NCI-H460 (cell line): Measurements from ENCODE around the gene TRABD2B. TPM values are rescaled to one million over a fixed set of nuclear protein-coding genes. Genes with fewer than 3 reads are reported as not detected.

ENCODE experiments used
- DNase-seq: peaks from one replicate; pipeline ENCODE4 v3.0.0-alpha.2; 2016; ENCODE audit warnings: low read depth; ENCODE audit errors: extremely low read depth
- total RNA-seq: library from RNA; depleted of rRNA; stranded (reverse); fragments of >200 nt; shearing (Covaris generic); gene quantifications from 2 replicates; pipeline ENCODE4 v1.2.3, GENCODE V29; 2014

Gene TRABD2B
- total RNA-seq, 1 experiment from 2014 or later, result 1.3 TPM

DNA sequence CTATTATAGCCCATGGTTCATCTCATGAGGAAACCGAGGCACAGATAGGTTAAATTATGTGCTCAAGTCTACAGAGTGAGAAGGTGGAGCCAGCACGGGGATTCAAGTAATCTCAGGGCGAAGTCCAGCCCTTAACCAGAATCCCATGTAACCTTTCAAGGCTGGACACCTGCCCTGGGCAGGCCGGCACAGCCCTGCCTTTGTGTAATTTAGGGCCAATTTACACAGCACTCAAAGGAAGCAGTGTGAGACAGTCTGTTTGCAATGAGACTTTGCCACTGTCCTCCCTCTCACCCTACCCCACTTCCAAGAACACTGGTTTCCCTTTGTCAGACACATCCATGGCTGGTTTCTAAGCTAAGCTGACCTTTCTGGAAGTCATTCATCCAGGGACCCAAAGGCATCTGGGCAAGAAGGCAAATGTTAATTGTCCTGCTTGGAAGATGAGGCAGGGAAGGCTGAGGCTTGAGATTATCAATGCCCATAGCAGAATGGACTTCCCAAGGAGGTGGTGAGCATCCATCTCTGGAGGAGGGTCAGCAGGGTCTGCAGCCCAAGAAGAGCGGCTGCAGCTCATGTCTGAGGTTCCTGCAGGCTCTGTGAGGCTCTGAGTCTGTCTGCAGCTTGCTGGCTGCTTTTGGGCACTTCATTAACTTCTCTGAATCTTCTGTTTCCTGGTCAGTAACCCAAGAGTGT lies 159.2 kb downstream of the TRABD2B start:
- no peak for DNase-seq

DNA sequence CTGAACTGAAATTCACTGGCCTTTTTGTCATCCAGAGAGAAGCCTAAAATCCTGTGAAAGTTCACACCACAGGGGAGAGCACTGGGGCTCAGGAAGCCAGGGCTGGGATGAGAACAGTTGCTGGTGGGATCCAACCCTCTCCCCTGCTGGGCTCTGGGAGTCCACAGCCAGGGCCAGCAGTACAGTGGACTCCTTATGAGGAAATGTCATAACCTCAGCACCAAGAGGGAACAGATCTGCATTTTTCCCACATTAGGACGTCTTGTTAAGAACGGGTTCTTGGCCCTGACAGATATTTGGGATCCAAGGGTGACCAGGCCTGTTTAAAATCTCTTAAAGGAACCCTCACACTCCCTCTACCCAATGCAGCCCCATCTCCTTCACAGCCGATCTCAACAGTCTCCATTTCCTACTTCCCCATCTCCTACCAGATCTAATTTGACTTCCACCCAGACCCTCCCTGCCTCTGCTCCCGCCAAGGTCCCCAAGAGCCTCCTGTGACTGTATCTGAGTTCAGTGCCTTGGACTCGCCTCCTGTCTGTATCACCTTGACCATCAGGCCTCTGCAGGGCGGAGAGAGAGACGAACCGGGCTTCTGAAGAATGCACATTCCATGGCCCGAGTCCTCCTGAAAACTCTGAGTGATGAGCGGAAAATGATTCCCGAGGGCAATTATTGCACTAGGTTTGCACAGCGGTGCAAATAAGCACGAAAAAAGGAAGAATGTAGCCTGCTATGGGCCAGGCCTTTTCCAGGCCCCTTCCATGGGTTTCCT lies 159.9 kb downstream of the TRABD2B start:
- DNase-seq, result no peak

DNA sequence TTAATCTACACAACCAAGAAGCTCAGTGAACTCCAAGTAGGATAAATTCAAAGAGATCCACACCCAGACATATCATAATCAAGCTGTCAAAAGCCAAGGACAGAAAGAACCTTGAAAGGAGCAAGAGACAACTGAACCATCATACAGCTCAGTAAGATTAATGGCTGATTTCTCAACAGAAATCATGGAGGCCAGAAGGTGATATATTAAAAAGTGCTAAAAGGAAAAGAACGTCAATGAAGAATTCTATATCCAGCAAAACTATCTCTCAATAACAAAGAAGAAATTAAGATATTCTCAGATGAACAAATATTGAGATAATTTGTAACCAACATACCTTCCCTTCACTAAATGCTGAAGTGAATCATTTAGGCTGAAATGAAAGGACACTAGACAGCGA lies 161.8 kb downstream of the TRABD2B start:
- DNase-seq, result no peak

DNA sequence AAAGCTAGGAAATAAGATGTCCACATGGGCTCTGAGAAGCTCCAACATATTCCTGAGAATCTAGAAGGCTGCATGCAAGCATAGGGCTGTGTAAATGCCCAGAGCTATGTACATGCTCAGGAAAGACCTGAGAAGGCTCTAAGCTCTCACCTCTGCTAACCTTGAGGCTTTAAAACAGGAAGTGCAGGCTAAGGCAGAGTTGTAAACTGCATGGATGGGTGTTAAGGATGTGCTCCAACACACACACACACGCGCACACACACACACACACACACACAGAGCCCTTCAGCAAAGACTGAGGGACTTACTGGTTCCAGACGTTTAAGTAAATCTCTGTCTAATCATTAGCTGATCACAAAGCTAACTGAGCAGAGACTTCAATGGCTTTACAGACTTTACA lies 162.9 kb downstream of the TRABD2B start:
- no peak for DNase-seq

DNA sequence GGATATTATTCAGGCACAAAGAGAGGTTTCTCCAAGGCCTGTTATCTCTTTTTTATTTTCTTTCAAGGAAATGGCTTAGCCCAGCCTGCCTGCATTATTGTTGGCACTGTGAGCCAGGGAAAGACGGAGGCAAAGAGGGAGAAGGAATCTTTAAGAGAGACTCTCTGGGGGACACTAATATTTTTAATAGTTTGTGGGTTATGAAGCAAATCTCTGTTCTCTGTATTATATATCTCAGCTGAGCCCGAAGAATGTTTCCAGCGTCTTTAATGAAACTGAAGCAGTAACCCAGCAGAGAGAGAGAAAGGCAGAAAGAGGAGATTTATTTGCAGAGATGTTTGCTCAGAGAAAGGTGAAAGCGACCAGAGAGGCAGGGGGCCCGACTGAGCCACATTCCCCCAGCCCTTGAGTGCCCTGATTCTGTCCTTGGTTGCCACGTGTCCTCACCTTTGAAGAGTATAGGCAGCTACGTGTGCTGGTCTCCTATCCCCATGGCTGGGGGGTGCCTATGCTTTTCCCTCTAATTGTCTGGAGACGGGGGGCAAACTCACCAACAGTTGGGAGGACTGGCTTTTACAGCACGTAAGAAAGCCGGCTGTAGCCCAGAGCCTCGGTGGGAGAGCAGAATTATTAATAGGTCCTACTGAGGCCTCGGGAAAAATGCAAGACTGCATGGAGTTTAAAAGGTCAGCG lies 166.4 kb downstream of the TRABD2B start:
- DNase-seq, result no peak

DNA sequence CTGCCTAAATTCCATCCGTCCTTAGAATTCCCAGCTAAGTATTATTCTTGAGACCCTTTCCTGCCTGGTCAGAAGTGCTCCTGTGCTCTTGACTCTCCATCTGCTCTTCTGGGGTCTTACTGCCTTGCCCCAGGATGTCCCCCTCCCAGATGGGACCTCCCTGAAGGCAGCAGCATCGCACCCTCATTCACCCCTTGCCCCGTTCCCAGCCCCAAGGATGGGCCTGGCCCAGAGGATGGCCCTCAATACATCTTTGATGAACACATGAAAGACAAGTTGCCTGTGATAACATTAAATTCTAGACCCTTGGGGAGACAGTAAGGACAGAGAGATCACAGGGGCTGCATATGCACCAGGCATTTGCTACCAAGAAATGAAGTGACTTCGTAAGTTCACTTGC lies 167.2 kb downstream of the TRABD2B start:
- DNase-seq, result no peak

DNA sequence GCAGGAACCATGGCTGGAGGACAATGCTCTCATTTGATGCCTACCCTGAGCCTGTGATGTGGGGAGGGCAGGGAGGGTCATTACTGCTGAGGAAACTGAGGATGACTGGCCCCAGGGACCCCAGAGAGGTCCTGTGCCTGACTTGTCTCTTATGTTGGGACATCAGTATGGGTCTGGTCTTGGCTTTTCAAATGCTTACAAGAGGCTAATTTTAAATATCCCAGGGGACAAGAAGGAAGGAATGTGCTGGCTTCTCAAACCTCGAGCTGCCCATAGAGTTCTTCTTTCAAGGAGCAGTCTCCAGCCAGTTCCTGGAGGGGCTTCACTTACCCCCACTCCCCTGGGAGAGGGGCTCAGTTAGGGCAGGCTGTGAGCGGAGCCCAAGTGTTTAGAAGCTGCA lies 168.2 kb downstream of the TRABD2B start:
- no peak for DNase-seq

DNA sequence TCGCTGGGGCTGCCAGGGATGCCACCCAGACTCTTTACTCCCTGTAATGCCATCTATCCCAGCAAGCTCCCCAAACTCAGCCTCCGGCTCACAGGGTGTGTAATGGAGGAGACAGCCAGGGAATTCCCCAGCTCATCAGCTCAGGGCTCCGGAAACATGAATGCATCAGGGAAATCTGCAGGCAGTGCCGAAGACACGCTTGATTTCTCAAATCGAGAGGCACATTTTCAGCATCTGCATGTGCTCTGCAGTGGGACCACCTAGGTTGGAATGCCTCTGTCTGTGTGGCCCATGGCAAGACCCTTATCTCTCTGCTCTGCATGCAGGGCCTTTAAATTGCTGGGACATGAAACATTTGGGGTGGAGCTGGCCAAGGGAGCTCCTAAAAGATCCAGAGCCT lies 170.1 kb downstream of the TRABD2B start:
- no peak for DNase-seq

DNA sequence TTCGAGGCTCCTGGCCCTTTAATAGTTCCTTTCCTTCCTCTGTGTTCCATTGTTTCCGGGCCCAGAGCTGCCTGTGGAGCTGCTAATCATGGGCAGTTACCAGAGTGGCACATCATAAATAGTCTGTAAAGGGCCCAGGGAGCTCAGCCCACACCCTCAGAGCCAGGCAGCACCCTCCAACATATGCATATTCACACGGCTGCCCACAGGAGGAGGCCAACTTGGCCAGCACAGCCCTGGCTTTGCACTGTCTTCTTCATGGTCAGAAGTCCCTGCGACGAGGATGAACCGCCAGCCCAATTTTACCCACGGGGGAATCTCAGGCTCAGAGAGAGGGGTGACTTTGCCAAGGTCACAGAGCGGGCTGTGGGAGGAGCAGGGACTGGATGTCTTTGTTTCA lies 172.5 kb downstream of the TRABD2B start:
- DNase-seq, result no peak

DNA sequence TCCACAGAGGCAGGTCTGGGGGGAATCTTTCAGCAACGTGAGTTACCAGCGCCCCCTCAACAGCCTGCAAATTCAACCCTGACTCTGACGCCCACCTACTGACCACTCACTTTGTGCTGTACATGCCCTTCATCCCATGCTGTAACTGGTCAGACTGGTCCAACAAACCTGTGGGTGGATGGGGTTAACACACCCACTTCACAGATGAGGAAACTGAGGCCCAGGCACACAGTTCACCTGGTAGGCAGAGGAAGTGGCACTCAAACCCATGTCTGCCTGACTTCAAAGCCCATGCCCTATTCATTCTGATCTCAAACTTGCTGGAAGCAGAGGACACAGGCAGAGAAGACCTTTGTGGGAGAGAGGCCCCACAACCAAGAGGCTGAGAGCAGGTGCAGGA lies 172.9 kb downstream of the TRABD2B start:
- no peak for DNase-seq

DNA sequence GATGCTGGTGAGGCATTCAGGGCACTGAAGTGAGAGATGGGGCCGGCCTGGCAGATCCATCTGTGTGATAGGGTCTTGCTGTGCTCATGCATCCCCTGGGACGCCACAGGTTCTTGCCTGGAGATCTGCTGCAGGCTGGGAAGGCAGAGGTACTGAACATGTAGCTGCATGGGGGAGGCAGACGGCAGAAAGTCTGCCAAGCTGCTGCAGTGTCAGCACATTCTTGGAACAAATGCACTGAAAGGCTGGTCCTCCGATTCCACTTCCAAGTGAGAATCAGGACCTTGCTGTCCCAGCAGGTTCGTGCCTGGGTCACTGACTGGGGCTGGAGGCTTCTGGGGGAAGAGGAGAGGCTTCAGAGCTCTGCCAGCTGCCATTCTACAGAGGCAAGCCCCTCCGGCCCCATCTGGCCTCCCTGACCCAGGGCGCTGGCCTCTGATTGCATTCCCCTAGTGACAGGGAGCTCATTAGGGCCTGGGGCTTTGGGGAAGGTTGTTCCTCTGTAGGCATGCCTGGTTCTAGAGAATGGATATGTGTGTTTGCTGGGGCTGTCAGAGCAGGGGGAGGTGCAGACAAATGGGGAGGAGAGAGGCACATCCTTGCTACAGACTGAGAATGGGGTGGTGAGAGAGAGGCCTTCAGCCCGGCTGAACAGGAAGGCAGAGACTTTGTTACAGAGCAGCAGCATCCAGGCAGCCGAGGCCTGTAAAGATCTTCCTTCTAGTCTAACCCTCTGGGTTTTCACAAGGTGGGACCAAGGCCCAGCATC lies 174.0 kb downstream of the TRABD2B start:
- no peak for DNase-seq

DNA sequence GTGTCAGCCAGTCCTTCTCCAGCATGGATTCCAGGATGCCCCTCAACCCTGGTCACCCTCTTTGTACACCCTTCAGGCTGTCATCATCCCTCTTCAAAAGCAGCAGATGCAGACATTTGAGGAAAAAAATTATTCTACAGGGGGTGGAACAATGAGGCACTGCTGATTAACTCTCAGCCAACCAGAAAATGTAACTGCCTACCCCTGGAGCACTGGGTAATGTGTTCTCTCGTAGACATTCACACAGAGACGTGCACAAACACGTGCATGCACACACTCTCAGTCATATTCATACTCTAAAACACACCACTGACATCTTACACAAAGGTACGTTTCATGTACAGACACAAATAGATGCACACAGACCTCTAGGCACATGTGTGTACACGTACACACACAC lies 175.4 kb downstream of the TRABD2B start:
- no peak for DNase-seq

DNA sequence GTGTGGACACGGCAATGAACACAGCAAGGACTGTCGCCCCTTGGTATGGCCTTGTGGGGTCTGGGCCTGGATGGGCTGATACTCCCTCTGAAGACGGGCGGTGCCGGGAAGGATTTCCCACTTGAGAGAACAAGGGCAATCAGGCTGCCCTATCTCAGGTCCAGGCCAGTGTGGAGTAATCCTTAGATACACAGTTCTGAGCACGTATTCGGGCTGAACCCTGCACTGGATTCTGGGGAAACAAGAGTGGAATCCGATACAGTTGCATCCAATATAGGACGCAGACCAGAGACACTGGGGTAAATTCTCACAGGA lies 177.7 kb downstream of the TRABD2B start:
- no peak for DNase-seq

DNA sequence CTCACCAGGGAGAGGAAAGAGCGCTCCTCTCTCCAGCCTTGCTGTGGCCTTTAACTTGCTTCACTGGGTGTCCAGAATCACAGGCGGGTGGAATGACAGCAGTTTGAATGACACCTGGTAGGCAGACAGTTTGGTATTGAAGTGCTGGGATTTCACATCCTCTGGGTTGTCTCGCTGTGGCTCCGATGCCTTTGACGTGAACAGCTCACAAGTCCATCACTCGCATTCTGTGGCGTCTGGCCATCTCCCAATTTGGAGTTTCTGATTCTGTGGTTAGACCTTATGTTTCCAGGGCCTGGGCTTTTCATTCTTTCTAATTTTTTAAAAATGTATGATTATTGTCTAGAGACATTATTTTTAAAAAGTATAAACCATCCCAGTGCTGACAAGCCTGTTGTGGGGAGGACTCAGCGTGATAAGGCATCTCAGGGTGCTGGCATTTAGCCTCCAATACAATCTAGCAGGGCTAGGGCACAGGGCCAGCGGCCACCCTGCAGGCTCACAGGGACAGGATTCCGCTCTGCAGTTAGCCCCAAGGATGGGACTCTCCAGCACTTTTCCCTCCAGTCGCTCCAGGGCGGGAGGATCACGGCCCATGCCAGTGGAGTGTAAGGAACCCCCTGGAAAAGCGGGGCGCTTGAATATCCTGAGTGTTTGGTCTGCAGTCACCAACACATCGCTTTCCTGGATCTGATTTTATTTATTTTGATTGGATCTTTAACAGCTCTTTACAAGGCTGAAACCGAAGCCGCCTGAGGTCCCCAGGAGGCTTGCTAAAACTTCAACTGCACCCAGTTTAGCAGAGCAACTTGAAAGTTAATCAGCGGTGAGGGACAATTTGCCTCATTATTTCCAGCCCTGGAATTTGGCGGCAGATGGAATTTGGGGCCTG lies 178.3 kb downstream of the TRABD2B start:
- no peak for DNase-seq

DNA sequence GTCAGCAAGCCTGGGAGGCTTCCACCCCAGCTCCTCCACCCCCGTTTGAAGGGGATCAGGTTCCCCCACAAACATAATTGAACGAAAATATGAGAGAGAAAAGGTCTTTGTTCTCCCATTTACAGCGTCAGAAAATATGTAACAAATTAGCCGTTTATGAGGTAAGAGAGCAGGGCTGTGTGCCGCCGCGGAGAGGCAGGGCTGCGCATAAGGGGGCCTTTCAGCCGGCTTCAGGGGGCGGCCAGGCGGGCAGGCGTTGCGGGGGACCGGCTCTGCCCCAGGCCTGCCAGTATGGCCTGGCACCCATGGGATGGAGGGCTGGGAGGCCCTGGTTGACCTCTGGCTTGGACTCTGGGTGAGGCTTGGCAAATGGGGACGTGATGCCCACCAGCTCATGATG lies 179.3 kb downstream of the TRABD2B start:
- no peak for DNase-seq

DNA sequence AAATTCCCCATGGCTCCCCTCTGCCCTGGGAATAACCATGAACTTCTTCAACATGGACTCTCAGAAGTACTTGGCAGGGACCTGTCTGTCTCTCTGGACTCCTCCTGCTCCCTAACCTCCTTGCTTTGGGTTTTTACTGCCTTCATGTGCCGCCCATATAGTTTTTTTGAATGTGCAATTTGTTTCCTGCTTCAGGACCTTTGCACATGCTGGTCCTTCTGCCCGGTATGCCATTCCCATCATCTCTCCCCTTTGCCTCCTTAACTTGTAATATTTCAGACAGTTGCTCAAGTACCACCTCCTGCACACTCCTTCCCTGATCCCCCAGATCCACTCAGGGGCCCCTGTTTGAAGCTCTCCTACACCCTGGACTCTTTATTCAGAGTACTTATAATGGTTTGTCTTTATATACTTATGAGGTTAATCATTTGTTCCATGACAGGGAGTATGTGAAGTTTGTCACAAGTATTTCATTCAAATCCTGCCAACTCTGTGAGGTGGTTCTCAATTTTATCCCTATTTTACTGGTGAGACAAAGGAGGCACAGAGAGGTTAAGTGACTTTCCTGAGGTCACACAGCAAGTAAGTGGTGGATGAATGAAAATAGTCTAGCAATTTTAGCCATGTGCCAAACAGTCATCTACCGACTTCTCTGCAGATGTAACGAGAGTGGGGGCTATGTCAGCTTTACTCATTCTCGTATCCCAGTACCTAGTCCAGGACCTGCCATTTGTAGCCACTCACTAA lies 180.7 kb downstream of the TRABD2B start:
- no peak for DNase-seq

DNA sequence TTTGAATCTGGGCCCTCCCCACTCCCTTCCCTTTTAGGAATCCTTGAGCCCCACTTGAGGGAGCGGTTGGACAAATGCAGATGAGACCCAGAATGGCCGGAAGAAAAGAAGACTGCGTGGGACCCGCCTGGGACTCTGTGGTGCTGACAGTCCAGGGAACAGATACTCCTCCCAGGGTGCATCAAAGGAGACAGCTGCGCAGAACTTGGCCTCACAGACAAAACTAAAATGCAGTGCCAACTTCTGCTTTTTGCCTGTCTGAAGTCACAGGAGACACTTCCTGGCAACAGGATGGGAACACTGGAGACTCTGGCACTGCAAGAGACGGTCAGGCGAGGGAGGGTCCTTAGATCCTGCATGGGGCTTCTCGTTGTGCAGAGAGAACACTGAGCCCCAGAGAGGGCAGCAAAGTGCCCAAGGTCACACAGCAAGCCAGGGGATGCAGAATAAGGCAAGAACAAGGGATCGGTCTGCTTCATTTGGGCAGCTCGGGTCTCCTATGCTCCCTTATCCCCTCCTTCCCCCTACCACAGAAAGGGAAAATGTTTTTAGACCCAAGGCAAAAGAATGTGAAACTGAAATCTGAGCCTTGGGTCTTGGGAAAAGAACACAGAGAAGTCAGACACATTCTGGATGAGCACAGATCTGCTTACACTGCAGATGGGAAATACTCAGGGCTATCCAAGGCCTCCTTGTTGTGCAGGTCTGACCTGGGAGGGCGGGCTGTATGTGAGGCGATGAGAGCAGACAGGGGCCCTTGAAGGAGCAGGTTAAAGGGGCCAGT lies 182.4 kb downstream of the TRABD2B start:
- no peak for DNase-seq

DNA sequence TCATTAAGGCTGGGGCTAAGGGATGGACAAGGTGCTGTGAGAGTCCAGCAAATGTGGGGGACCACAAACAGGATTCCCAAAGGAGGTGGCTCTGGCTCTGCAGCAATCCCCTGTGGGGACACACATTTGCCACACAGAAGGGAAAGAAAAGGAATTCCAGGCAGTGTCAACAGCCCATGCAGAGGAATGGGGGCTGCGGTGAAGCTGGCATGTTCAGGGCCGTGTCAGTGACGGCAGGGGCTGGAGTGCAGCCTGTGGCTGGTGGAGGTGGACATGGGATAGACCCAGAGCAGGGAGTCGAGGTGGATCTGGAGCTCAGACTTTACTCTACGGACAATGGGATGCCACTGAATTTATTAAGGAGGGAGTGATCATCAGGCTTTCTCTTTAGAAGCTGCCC lies 183.2 kb downstream of the TRABD2B start:
- no peak for DNase-seq
